ENCODE data around the gene RNF26.
"Not testable (repeated sequence)": the region's sequence is repeated elsewhere in the genome, so short reads cannot be mapped to it uniquely, and the experiment has no call there.

The RNF26 gene

GRCh38 chr11:119373059-119373920 lies 39.0 kb downstream of the RNF26 start:
- no peak for DNase-seq

GRCh38 chr11:119373921-119374631 lies 39.7 kb downstream of the RNF26 start:
- DNase-seq = peak; percentile 65

GRCh38 chr11:119374632-119375336 lies 40.5 kb downstream of the RNF26 start:
- no peak for DNase-seq

- no peak for DNase-seq
Observed at GRCh38 chr11:119375337-119376196, 41.2 kb downstream of the RNF26 start.

GRCh38 chr11:119376197-119376847 lies 42.0 kb downstream of the RNF26 start:
- no peak for DNase-seq

GRCh38 chr11:119377112-119377901 lies 43.0 kb downstream of the RNF26 start:
- no peak for DNase-seq

- DNase-seq = no peak
Observed at GRCh38 chr11:119377961-119378667, 43.8 kb downstream of the RNF26 start.

- DNase-seq = no peak
Observed at GRCh38 chr11:119378851-119379465, 44.6 kb downstream of the RNF26 start.

- DNase-seq = no peak
Observed at GRCh38 chr11:119380160-119380826, 46.0 kb downstream of the RNF26 start.

GRCh38 chr11:119380827-119381180 lies 46.5 kb downstream of the RNF26 start:
- DNase-seq = no peak

GRCh38 chr11:119381181-119381988 lies 47.1 kb downstream of the RNF26 start, which contains the start of gene USP2:
Gene USP2, minus strand, starts transcription at chr11:119381690. Its CDS starts 8,210 bp downstream, at chr11:119373480.
- peak; percentile 64 for DNase-seq

GRCh38 chr11:119382101-119382500 lies 47.8 kb downstream of the RNF26 start:
- DNase-seq = no peak

- not testable (repeated sequence) for DNase-seq
Observed at GRCh38 chr11:119382513-119382912, 48.2 kb downstream of the RNF26 start.

GRCh38 chr11:119384332-119384731 lies 50.0 kb downstream of the RNF26 start:
- no peak for DNase-seq

Data from NCI-H1694 treated with DMSO at 0.1 percent for 48 hours (cell line).